OCI-LY1 (cell line): ENCODE measurements around the gene NHSL2.

ENCODE experiments used
- H2AFZ ChIP-seq: fragments of 200-600 bp; sonication (generic), shearing (Covaris generic); 2 replicates; pipeline ENCODE4 v1.6.0; 2014; ENCODE audit warnings: antibody characterized with exemption, mild to moderate bottlenecking, low read length
- H3F3A ChIP-seq: fragments of 200-600 bp; sonication (generic), shearing (Covaris generic); 2 replicates; pipeline ENCODE4 v1.6.0; 2014; ENCODE audit warnings: mild to moderate bottlenecking, antibody characterized with exemption, low read length, moderate library complexity; ENCODE audit not compliant: insufficient read depth
- H3K27ac ChIP-seq: fragments of 200-600 bp; sonication (generic); 2 replicates; pipeline ENCODE4 v1.5.1; 2014; ENCODE audit warnings: low read length, mixed run types, mild to moderate bottlenecking, low read depth; ENCODE audit not compliant: poor library complexity, severe bottlenecking
- H3K27me3 ChIP-seq: fragments of 200-600 bp; sonication (generic); 2 replicates; pipeline ENCODE4 v1.6.0; 2014; ENCODE audit warnings: antibody characterized with exemption, mild to moderate bottlenecking, low read length, moderate library complexity; ENCODE audit not compliant: insufficient read depth
- H3K36me3 ChIP-seq: fragments of 200-600 bp; sonication (generic); 2 replicates; pipeline ENCODE4 v1.6.1; 2014; ENCODE audit warnings: mild to moderate bottlenecking, antibody characterized with exemption, low read length, moderate library complexity, mixed read lengths; ENCODE audit not compliant: insufficient read depth
- H3K4me1 ChIP-seq: fragments of 200-600 bp; sonication (generic); 2 replicates; pipeline ENCODE4 v1.5.1; 2014; ENCODE audit warnings: mild to moderate bottlenecking, low read length, moderate library complexity; ENCODE audit not compliant: insufficient read depth, severe bottlenecking
- H3K4me2 ChIP-seq: fragments of 200-600 bp; sonication (generic), shearing (Covaris generic); 2 replicates; pipeline ENCODE4 v1.6.1; 2014; ENCODE audit warnings: low read length
- H3K4me3 ChIP-seq: fragments of 200-600 bp; sonication (generic); 2 replicates; pipeline ENCODE4 v1.5.1; 2014; ENCODE audit warnings: low read length, low read depth, mild to moderate bottlenecking, mixed read lengths; ENCODE audit not compliant: poor library complexity, severe bottlenecking
- H3K79me2 ChIP-seq: fragments of 200-600 bp; shearing (Covaris generic); 2 replicates; pipeline ENCODE4 v1.6.1; 2016; ENCODE audit warnings: mixed run types, low read length, mixed read lengths; ENCODE audit not compliant: insufficient read depth
- H3K9ac ChIP-seq: fragments of 200-600 bp; sonication (generic), shearing (Covaris generic); 2 replicates; pipeline ENCODE4 v1.6.1; 2014; ENCODE audit warnings: mild to moderate bottlenecking, low read length, mixed read lengths
- H3K9me2 ChIP-seq: fragments of 200-600 bp; sonication (generic), shearing (Covaris generic); 2 replicates; pipeline ENCODE4 v1.6.1; 2014; ENCODE audit warnings: low read depth, mild to moderate bottlenecking, low read length, mixed read lengths
- H3K9me3 ChIP-seq: fragments of 200-600 bp; shearing (Covaris generic); 2 replicates; pipeline ENCODE4 v1.6.1; 2014; ENCODE audit warnings: low read length, mixed read lengths
- H4K20me1 ChIP-seq: fragments of 200-600 bp; sonication (generic), shearing (Covaris generic); 2 replicates; pipeline ENCODE4 v1.6.0; 2016; ENCODE audit warnings: mild to moderate bottlenecking, low read length; ENCODE audit not compliant: insufficient read depth
- CTCF ChIP-seq: fragments of 200-600 bp; sonication (generic), shearing (Covaris generic); IDR thresholded peaks from 2 replicates; pipeline ENCODE4 v1.5.1; 2017; ENCODE audit warnings: mild to moderate bottlenecking, antibody characterized with exemption, low read length, moderate library complexity, mixed read lengths
- EZH2 ChIP-seq: fragments of 200-600 bp; sonication (generic), shearing (Covaris generic); IDR thresholded peaks from 2 replicates; pipeline ENCODE4 v1.8.0; 2017; ENCODE audit warnings: borderline replicate concordance, mixed run types, mild to moderate bottlenecking, antibody characterized with exemption, low read length, moderate library complexity, mixed read lengths

The NHSL2 gene

GRCh38 chrX:72042852-72043248, 132.2 kb downstream of the NHSL2 start:
- Histone ChIP-seq H3K27me3 (no peaks in the 10 kb centered on the region), H3F3A (no peaks in the 10 kb centered on the region), H2AFZ (no peak overlapping the region), H3K36me3 (no peaks in the 10 kb centered on the region), H3K9me3 (no peaks in the 10 kb centered on the region), H3K4me3 (no peak overlapping the region), H3K27ac (no peak overlapping the region), H3K79me2 (no peaks in the 10 kb centered on the region), H3K9me2 (no peaks in the 10 kb centered on the region), H3K4me2 (no peak overlapping the region), H3K4me1 (no peaks in the 10 kb centered on the region), H3K9ac (no peak overlapping the region), H4K20me1 (no peaks in the 10 kb centered on the region)
- TF ChIP-seq EZH2 (no peak), CTCF (no peak)

GRCh38 chrX:72043636-72044035, 133.0 kb downstream of the NHSL2 start:
- Histone ChIP-seq H3K27me3 (no peaks in the 10 kb centered on the region), H3K9me3 (no peaks in the 10 kb centered on the region), H3K27ac (no peak overlapping the region), H3K9ac (no peak overlapping the region), H3K36me3 (no peaks in the 10 kb centered on the region), H3K4me3 (no peak overlapping the region), H3K9me2 (no peaks in the 10 kb centered on the region), H2AFZ (no peak overlapping the region), H3K79me2 (no peaks in the 10 kb centered on the region), H4K20me1 (no peaks in the 10 kb centered on the region), H3K4me1 (no peaks in the 10 kb centered on the region), H3K4me2 (no peak overlapping the region), H3F3A (no peaks in the 10 kb centered on the region)
- TF ChIP-seq CTCF (no peak), EZH2 (no peak)

- Histone ChIP-seq H3K79me2 (no peaks in the 10 kb centered on the region), H3K9ac (no peak overlapping the region), H3K4me1 (no peaks in the 10 kb centered on the region), H3K27me3 (no peaks in the 10 kb centered on the region), H3K9me3 (no peaks in the 10 kb centered on the region), H3F3A (no peaks in the 10 kb centered on the region), H4K20me1 (no peaks in the 10 kb centered on the region), H3K4me3 (no peak overlapping the region), H3K36me3 (no peaks in the 10 kb centered on the region), H3K9me2 (no peaks in the 10 kb centered on the region), H3K27ac (no peak overlapping the region), H2AFZ (no peak overlapping the region), H3K4me2 (no peak overlapping the region)
- no peak for TF ChIP-seq CTCF
- no peak for TF ChIP-seq EZH2
Observed at GRCh38 chrX:72045141-72045540, 134.5 kb downstream of the NHSL2 start.
